Body of pancreas (tissue), 4 donors: Measurements from ENCODE around the gene JPH2.

Source experiments
- CTCF ChIP-seq, 7 experiments: fragments of 450-650 bp in 4 of 7; fragments of 200-600 bp in 3 of 7; sonication (generic) in 3 of 7; IDR thresholded peaks; one replicate each; pipeline ENCODE4 v1.5.1; 2016 to 2019; ENCODE audit warnings: antibody characterized with exemption in 7 of 7
- POLR2A ChIP-seq, 3 donors: fragments of 450-650 bp; IDR thresholded peaks; one replicate each; pipeline ENCODE4 v1.6.1; 2016; ENCODE audit warnings: antibody characterized with exemption in 3 of 3, mild to moderate bottlenecking in 2 of 3

- TF ChIP-seq POLR2A (IDR thresholded peaks at IDR 0.05): no peak
- no peak for TF ChIP-seq CTCF (IDR thresholded peaks at IDR 0.05)
Measured at GRCh38 chr20:44183282-44183681, 3.7 kb downstream of the JPH2 start.
